8988T (cell line): ENCODE results near the gene ZBTB43.

ENCODE experiments used
- DNase-seq: peaks from one replicate; pipeline ENCODE4 v3.0.0; 2011

Gene ZBTB43

GRCh38 chr9:126832440-126832839 is 27.6 kb downstream of the ZBTB43 start:
- no peak for DNase-seq

DNA sequence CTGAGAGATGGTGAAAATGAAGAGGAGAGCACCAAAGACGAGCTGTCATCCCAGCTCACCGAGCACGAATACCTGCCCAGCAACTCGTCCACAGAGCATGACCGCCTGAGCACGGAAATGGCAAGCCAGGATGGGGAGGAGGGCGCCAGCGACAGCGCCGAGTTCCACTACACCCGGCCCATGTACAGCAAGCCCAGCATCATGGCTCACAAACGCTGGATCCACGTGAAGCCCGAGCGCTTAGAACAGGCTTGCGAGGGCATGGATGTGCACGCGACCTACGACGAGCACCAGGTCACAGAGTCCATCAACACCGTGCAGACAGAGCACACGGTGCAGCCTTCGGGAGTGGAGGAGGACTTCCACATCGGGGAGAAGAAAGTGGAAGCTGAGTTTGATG is 28.2 kb downstream of the ZBTB43 start:
- DNase-seq = no peak

- no peak for DNase-seq
Observed at GRCh38 chr9:126833710-126834345, 29.0 kb downstream of the ZBTB43 start.

GRCh38 chr9:126834672-126835071 is 29.8 kb downstream of the ZBTB43 start:
- no peak for DNase-seq

DNA sequence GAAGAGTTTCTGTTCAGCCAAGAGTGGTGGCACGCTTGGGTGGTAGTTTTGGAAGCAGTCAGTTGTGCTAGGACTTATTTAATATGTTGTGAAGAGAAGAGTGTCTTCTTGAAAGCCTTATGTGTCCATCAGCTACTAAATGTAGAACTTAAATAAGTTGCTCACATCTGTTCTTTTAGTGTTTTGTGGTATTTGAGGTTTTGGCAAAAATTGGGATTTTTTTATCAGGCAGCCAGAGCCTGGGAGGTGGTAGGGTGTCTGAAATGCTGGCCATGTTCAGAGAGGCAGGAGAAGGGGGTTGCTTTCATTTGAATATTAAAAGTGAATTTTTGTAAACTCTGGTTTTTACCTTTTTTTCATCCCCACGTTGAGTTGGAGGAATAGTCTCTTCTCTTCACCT is 31.4 kb downstream of the ZBTB43 start:
- no peak for DNase-seq

DNA sequence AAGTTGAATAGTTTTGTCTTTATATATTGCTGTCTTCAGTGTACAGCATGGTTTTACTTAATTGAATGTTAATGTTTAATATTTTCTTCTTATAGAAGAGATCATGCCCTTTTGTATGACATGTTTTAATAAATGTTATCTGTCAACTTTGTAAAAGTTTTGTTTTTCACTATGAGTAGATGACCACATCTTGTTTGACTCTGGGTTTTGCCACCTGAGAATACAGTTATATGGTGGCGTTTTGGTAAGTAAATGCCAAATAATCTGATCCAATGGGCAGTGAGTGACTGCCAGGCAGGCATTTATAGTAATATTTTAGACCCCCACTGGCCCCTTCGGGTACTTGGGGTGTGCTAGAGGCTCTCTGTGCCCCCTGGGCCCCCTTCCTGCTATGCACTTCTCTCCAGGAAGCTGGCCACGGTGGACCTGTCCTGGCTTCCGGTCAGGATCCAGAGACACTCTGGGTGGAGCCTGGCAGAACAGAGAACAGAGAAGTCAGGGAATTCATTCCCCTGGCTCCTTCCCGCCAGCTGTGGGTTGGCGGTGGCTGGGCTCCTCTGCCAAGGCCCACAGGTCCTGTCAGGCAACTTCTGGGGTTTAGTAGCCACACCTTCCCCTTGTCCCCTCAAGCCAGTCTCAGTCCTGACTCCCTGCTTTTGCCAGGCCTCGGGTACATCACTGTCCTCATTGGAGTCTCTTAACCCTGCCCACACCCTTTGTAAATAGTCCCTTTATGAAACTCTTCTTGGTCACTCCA is 33.4 kb downstream of the ZBTB43 start:
- no peak for DNase-seq

GRCh38 chr9:126838895-126839294 is 34.1 kb downstream of the ZBTB43 start:
- DNase-seq = no peak

GRCh38 chr9:126839301-126839700 is 34.5 kb downstream of the ZBTB43 start:
- DNase-seq = no peak

DNA sequence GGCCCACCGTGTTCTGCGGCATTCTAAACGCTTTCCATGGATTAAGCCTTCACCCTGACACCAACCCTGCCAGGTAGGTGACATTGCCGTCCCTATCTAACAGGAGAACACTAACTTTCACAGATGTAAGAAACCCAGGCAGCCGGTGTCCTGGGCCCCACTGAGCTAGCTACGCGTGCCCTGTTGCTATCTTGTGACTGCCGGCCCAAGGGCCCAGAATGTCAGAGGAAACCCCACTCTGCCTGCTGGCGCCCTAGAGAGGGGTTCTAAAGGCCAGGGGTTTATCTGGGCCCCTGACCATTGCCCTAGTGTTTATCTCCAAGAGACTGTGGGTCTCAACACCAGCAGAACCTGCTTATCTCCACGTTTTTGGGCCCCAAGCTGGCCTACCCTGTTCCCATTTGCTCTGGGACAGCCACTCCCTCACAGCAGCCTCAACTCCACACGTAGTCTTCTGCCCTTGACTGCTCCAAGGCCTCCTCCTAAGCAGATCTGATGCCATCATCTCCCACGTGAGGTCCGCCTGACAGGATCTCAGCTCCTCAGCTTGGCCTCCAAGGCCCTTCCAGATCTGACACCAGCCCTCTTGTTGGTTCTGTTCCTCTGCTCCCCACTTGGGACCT is 37.5 kb downstream of the ZBTB43 start:
- DNase-seq = no peak

DNA sequence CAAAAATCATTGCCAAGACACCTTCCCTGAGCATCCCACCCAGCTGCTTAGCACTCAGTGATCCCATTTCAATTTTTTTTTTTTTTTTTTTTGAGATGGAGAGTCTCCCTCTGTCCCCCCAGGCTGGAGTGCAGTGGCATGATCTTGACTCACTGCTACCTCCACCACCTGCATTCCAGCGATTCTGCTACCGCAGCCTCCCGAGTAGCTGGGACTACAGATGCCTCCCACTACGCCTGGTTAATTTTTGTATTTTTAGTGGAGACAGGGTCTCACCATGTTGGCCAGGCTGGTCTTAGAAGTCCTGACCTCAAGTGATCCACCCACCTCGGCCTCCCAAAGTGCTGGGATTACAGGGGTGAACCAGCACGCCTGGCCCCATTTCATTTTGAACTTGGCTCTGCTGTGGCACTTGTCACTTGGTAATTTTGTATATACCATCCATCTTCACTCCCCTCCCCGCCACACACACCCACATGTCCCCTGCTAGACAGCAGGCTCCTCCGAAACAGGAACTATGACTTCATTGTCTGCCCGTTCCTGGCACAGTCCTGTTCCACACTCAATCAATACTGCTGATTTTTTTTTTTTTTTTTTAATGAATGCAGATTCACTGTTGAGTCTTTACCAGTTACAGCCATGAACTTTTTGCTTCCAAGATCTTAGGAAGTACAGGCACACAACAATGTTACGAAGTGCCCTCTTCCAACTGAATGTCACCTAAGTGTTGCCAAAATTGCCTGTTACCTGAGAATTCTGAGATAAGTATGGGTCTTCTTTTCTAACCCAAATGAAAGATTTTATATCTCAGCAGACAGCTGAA is 38.3 kb downstream of the ZBTB43 start:
- no peak for DNase-seq

- DNase-seq = no peak
Observed at GRCh38 chr9:126844085-126844484, 39.2 kb downstream of the ZBTB43 start.

GRCh38 chr9:126847051-126847450 is 42.2 kb downstream of the ZBTB43 start:
- DNase-seq = no peak

- DNase-seq = no peak
Observed at GRCh38 chr9:126849591-126850225, 44.9 kb downstream of the ZBTB43 start.

DNA sequence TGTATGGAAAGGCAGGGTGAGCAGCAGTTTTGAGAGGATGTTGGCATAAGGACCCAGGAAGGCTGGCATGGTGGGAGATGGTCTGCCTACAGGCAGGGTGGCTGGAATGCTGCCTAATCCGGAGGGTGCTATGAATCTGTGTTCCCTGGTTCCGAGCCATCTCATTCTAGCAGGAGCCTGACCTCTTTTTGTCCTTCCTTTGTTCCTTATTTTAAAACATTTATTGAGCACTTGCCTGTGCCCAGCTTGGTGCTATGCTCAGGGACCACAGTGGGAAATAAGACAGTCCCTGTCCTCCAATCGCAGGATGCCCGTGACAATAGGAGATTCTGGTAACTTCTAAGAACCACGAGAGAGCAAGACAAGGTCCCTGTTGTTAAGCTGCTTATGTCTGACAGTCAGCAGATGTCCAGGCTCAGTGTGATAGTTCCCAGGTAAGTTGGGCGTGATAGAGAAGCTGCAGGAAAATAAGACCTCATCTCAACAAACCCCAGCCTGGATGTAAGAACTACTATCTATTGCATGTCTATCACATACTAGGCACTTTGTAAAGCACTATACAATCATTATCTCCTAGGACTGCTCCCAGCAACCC is 46.5 kb downstream of the ZBTB43 start:
- DNase-seq = no peak

DNA sequence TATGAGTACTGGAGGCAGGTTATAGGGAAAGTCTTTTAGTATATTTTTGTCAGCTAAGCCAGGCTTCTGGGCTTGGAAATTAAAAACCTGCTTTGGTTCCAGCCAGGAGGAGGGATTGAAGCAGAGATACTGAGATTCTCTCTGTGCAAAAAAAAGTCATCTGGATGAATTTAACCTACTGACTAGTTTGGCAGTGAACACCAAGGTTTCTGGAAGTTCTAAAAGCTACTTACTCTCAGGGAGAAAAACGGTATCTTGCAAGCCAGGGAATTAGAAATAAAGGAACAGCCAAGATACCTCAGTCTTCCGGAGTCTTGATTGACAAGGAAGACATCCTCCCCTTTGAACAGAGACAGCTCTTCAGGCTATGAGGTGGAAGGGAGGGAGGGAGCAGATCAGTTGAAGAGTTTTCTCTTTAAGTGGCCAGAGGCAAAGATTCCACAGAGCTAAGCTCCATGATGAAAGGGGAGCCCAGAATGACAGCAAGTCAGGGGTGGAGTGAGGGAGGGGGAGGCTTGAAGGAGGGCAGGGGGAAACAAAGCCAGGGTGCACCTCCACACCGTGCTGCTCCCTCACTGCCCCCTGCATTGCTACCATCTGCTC is 47.3 kb downstream of the ZBTB43 start:
- no peak for DNase-seq

DNA sequence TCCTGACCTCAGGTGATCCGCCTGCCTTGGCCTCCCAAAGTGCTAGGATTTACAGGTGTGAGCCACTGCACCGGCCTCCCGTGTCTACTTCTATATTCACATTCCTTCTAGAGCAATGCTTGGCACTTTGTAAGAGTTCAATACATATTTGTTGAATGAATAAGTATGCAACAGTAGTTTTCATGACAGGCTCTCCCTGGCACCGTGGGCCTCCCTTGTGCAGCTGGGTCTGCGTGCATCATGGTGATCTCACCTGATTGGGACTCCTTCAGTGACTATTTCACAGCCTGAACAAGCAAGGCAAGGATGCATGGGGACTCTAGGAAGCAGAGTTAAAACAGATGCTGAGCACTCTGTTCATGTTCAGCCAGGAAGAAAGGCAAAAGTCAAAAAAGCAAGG is 48.8 kb downstream of the ZBTB43 start:
- DNase-seq = no peak

- DNase-seq = no peak
Observed at GRCh38 chr9:126854734-126855133, 49.9 kb downstream of the ZBTB43 start.

DNA sequence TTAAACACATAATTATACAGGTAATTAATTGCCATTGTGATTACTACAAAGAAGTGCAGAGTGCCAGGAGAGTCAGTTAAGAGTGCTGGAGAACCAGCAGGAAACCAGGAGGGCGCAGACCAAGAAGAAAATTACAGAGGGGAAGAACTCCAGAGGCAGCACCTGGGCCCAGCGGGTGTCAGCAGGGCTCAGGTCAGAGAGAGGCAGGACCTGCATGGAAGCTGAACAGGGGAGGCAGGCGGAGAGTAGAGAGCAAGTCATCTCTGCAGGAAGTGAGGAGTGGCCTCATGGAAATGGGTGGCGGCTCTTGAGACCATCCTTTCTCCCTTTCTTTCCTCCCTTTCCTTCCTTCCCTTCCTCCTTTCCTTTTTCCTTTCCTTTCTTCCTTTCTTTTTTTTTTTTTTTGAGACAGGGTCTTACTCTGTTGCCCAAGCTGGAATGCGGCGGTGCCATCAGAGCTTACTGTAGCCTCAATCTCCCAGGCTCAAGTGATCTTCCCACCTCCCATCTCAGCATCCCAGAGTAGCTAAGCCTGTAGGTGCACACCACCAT is 51.6 kb downstream of the ZBTB43 start:
- no peak for DNase-seq

GRCh38 chr9:126857261-126857960 is 52.6 kb downstream of the ZBTB43 start:
- DNase-seq = no peak

DNA sequence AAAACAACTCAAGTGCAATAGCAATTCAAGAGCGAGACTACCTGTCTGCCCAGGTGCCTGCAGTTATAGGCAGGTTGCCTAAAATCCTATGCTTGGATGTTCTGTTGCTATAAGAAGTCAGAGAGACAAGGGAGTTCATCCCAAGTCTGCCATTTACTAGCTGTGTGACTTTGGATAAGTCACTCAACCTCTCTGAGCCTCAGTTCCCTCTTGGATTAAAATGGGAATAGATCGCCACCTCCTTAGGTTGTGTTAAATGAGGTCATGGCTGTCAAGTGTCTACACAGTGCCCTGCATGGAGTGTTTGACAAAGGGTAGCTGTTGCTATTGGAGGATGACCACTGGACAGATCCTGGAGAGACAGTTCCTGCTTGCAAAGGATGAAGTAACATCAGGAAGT is 54.3 kb downstream of the ZBTB43 start:
- DNase-seq = no peak
